ENCODE data around the gene WNT3.

WNT3 gene

GRCh38 chr17:46818316-46818928, at the start of gene WNT3:
TSS of gene WNT3 (minus strand) at chr17:46818692. CDS start at chr17:46818597, 95 bp downstream.
- no peak within 1 kb of the TSS for H3K27ac ChIP-seq (ENCODE audit: low read length)
- H3K9me3 ChIP-seq (ENCODE audit: insufficient read depth, low read depth, low read length), result no peaks in the 10 kb centered on the region
- no peaks in the 10 kb centered on the region for H3K36me3 ChIP-seq (ENCODE audit: insufficient read depth, low read depth, low read length)
- peak within 1 kb of the TSS; percentile 51; the same call in 1 of the 2 replicates for H3K9ac ChIP-seq (ENCODE audit: low read depth, low read length)
- H3K27me3 ChIP-seq (ENCODE audit: insufficient read depth, low read length), result peaks cover 97% of the 10 kb centered on the region
- peak within 1 kb of the TSS; percentile 75 for H3K4me3 ChIP-seq (ENCODE audit: low read length)
- peaks cover 29% of the 10 kb centered on the region for H3K4me1 ChIP-seq (ENCODE audit: insufficient read depth, low read length)

- peaks cover 3% of the 10 kb centered on the region; the same call in 1 of the 2 replicates for H3K27me3 ChIP-seq (ENCODE audit: insufficient read depth, low read length)
- H3K9ac ChIP-seq (ENCODE audit: low read depth, low read length), result no peak overlapping the region
- H3K9me3 ChIP-seq (ENCODE audit: insufficient read depth, low read depth, low read length), result no peaks in the 10 kb centered on the region
- no peak overlapping the region for H3K4me3 ChIP-seq (ENCODE audit: low read length)
- peaks cover 5% of the 10 kb centered on the region; the same call in 1 of the 2 replicates for H3K4me1 ChIP-seq (ENCODE audit: insufficient read depth, low read length)
- no peaks in the 10 kb centered on the region for H3K36me3 ChIP-seq (ENCODE audit: insufficient read depth, low read depth, low read length)
- no peak overlapping the region for H3K27ac ChIP-seq (ENCODE audit: low read length)
Observed at GRCh38 chr17:46866747-46867146, 48.3 kb upstream of the WNT3 start.

- Histone ChIP-seq H3K27ac (ENCODE audit: low read length) (no peak overlapping the region), H3K4me1 (ENCODE audit: insufficient read depth, low read length) (peaks cover 5% of the 10 kb centered on the region; the same call in 1 of the 2 replicates), H3K4me3 (ENCODE audit: low read length) (no peak overlapping the region), H3K36me3 (ENCODE audit: insufficient read depth, low read depth, low read length) (no peaks in the 10 kb centered on the region), H3K9me3 (ENCODE audit: insufficient read depth, low read depth, low read length) (no peaks in the 10 kb centered on the region), H3K27me3 (ENCODE audit: insufficient read depth, low read length) (peaks cover 3% of the 10 kb centered on the region; the same call in 1 of the 2 replicates), H3K9ac (ENCODE audit: low read depth, low read length) (no peak overlapping the region)
Observed at GRCh38 chr17:46866325-46866724, 47.8 kb upstream of the WNT3 start.

GRCh38 chr17:46865100-46865499, 46.6 kb upstream of the WNT3 start:
- no peaks in the 10 kb centered on the region for H3K36me3 ChIP-seq (ENCODE audit: insufficient read depth, low read depth, low read length)
- H3K9ac ChIP-seq (ENCODE audit: low read depth, low read length), result no peak overlapping the region
- no peak overlapping the region for H3K27ac ChIP-seq (ENCODE audit: low read length)

GRCh38 chr17:46863383-46864121, 45.1 kb upstream of the WNT3 start:
- Histone ChIP-seq H3K9me3 (ENCODE audit: insufficient read depth, low read depth, low read length) (no peaks in the 10 kb centered on the region), H3K27me3 (ENCODE audit: insufficient read depth, low read length) (peaks cover 3% of the 10 kb centered on the region; the same call in 1 of the 2 replicates)

More at GRCh38 chr17:46865100-46865499, 46.6 kb upstream of the WNT3 start:
- Histone ChIP-seq H3K27me3 (ENCODE audit: insufficient read depth, low read length) (peaks cover 3% of the 10 kb centered on the region; the same call in 1 of the 2 replicates), H3K9me3 (ENCODE audit: insufficient read depth, low read depth, low read length) (no peaks in the 10 kb centered on the region), H3K4me3 (ENCODE audit: low read length) (no peak overlapping the region), H3K4me1 (ENCODE audit: insufficient read depth, low read length) (peaks cover 5% of the 10 kb centered on the region; the same call in 1 of the 2 replicates)

GRCh38 chr17:46862949-46863348, 44.5 kb upstream of the WNT3 start:
- H3K27ac ChIP-seq (ENCODE audit: low read length), result no peak overlapping the region
- no peaks in the 10 kb centered on the region for H3K36me3 ChIP-seq (ENCODE audit: insufficient read depth, low read depth, low read length)
- H3K27me3 ChIP-seq (ENCODE audit: insufficient read depth, low read length), result peaks cover 3% of the 10 kb centered on the region; the same call in 1 of the 2 replicates
- no peak overlapping the region for H3K9ac ChIP-seq (ENCODE audit: low read depth, low read length)
- no peak overlapping the region for H3K4me3 ChIP-seq (ENCODE audit: low read length)
- H3K4me1 ChIP-seq (ENCODE audit: insufficient read depth, low read length), result peaks cover 5% of the 10 kb centered on the region; the same call in 1 of the 2 replicates
- no peaks in the 10 kb centered on the region for H3K9me3 ChIP-seq (ENCODE audit: insufficient read depth, low read depth, low read length)

More at GRCh38 chr17:46863383-46864121, 45.1 kb upstream of the WNT3 start:
- H3K4me3 ChIP-seq (ENCODE audit: low read length), result no peak overlapping the region
- no peak overlapping the region for H3K9ac ChIP-seq (ENCODE audit: low read depth, low read length)
- no peaks in the 10 kb centered on the region for H3K36me3 ChIP-seq (ENCODE audit: insufficient read depth, low read depth, low read length)
- H3K4me1 ChIP-seq (ENCODE audit: insufficient read depth, low read length), result peaks cover 5% of the 10 kb centered on the region; the same call in 1 of the 2 replicates
- H3K27ac ChIP-seq (ENCODE audit: low read length), result no peak overlapping the region

GRCh38 chr17:46859996-46860395, 41.5 kb upstream of the WNT3 start:
- Histone ChIP-seq H3K36me3 (ENCODE audit: insufficient read depth, low read depth, low read length) (no peaks in the 10 kb centered on the region), H3K4me3 (ENCODE audit: low read length) (no peak overlapping the region), H3K27ac (ENCODE audit: low read length) (no peak overlapping the region), H3K9me3 (ENCODE audit: insufficient read depth, low read depth, low read length) (no peaks in the 10 kb centered on the region), H3K27me3 (ENCODE audit: insufficient read depth, low read length) (peaks cover 9% of the 10 kb centered on the region; the same call in 1 of the 2 replicates), H3K9ac (ENCODE audit: low read depth, low read length) (no peak overlapping the region), H3K4me1 (ENCODE audit: insufficient read depth, low read length) (peaks cover 3% of the 10 kb centered on the region; the same call in 1 of the 2 replicates)

- Histone ChIP-seq H3K4me3 (ENCODE audit: low read length) (no peak overlapping the region), H3K4me1 (ENCODE audit: insufficient read depth, low read length) (no peaks in the 10 kb centered on the region), H3K36me3 (ENCODE audit: insufficient read depth, low read depth, low read length) (no peaks in the 10 kb centered on the region), H3K9ac (ENCODE audit: low read depth, low read length) (no peak overlapping the region), H3K9me3 (ENCODE audit: insufficient read depth, low read depth, low read length) (no peaks in the 10 kb centered on the region), H3K27me3 (ENCODE audit: insufficient read depth, low read length) (peaks cover 27% of the 10 kb centered on the region), H3K27ac (ENCODE audit: low read length) (no peak overlapping the region)
Observed at GRCh38 chr17:46857600-46857999, 39.1 kb upstream of the WNT3 start.

- no peaks in the 10 kb centered on the region for H3K9me3 ChIP-seq (ENCODE audit: insufficient read depth, low read depth, low read length)
- H3K27ac ChIP-seq (ENCODE audit: low read length), result no peak overlapping the region
- no peak overlapping the region for H3K4me3 ChIP-seq (ENCODE audit: low read length)
- H3K9ac ChIP-seq (ENCODE audit: low read depth, low read length), result no peak overlapping the region
- H3K4me1 ChIP-seq (ENCODE audit: insufficient read depth, low read length), result no peaks in the 10 kb centered on the region
- no peaks in the 10 kb centered on the region for H3K36me3 ChIP-seq (ENCODE audit: insufficient read depth, low read depth, low read length)
- peaks cover 51% of the 10 kb centered on the region for H3K27me3 ChIP-seq (ENCODE audit: insufficient read depth, low read length)
Observed at GRCh38 chr17:46854948-46855347, 36.5 kb upstream of the WNT3 start.

- H3K27me3 ChIP-seq (ENCODE audit: insufficient read depth, low read length), result peaks cover 55% of the 10 kb centered on the region
Observed at GRCh38 chr17:46854515-46854914, 36.0 kb upstream of the WNT3 start.

GRCh38 chr17:46853896-46854444, 35.5 kb upstream of the WNT3 start:
- no peak overlapping the region for H3K27ac ChIP-seq (ENCODE audit: low read length)
- H3K9me3 ChIP-seq (ENCODE audit: insufficient read depth, low read depth, low read length), result no peaks in the 10 kb centered on the region
- no peak overlapping the region for H3K4me3 ChIP-seq (ENCODE audit: low read length)
- no peaks in the 10 kb centered on the region for H3K36me3 ChIP-seq (ENCODE audit: insufficient read depth, low read depth, low read length)
- no peaks in the 10 kb centered on the region for H3K4me1 ChIP-seq (ENCODE audit: insufficient read depth, low read length)
- H3K27me3 ChIP-seq (ENCODE audit: insufficient read depth, low read length), result peaks cover 60% of the 10 kb centered on the region
- H3K9ac ChIP-seq (ENCODE audit: low read depth, low read length), result no peak overlapping the region

More at GRCh38 chr17:46854515-46854914, 36.0 kb upstream of the WNT3 start:
- H3K36me3 ChIP-seq (ENCODE audit: insufficient read depth, low read depth, low read length), result no peaks in the 10 kb centered on the region
- no peaks in the 10 kb centered on the region for H3K9me3 ChIP-seq (ENCODE audit: insufficient read depth, low read depth, low read length)
- no peak overlapping the region for H3K27ac ChIP-seq (ENCODE audit: low read length)
- no peak overlapping the region for H3K9ac ChIP-seq (ENCODE audit: low read depth, low read length)
- no peaks in the 10 kb centered on the region for H3K4me1 ChIP-seq (ENCODE audit: insufficient read depth, low read length)
- no peak overlapping the region for H3K4me3 ChIP-seq (ENCODE audit: low read length)

All from iPS-20b (cell line).